SK-N-SH (cell line): ENCODE measurements around the gene TAMALIN. TPM values are rescaled to one million over a fixed set of nuclear protein-coding genes. Genes with fewer than 3 reads are reported as not detected.

Source experiments
- CTCF ChIA-PET: fragments of 300-600, 350-600 bp; formaldehyde crosslinking; extraction: SDS; loops from one replicate; lab custom pipeline; 2021; lab: Yijun Ruan, JAX
- POLR2A ChIA-PET: fragments of 350-600 bp; sonication (Branson Sonifier 250); formaldehyde crosslinking; extraction: SDS; loops from one replicate; lab custom pipeline; 2020; ENCODE audit warnings: antibody characterized with exemption, inconsistent platforms; lab: Yijun Ruan, JAX
- DNase-seq: peaks from one replicate; pipeline ENCODE4 v3.0.0; 2012
- H2AFZ ChIP-seq: fragments of 200-600 bp; sonication (generic); 2 replicates; pipeline ENCODE4 v1.8.1; 2016; ENCODE audit warnings: antibody characterized with exemption, mild to moderate bottlenecking, low read depth
- H3F3A ChIP-seq: fragments of 200-600 bp; sonication (generic); replicated peaks from 2 replicates; pipeline ENCODE3; 2016; ENCODE audit warnings: antibody characterized with exemption, mild to moderate bottlenecking; ENCODE audit not compliant: insufficient read depth
- H3K27ac ChIP-seq, 2 experiments: fragments of 200-500 bp in 1 of 2; fragments of 200-600 bp in 1 of 2; sonication (Bioruptor generic) in 1 of 2; sonication (generic), shearing (Covaris generic) in 1 of 2; 2 replicates each; pipeline versions ENCODE4 v1.5.1 to v1.6.1; 2014 to 2016; ENCODE audit warnings: low read depth in 2 of 2, inconsistent platforms in 1 of 2, low read length in 1 of 2, mild to moderate bottlenecking in 1 of 2, mixed read lengths in 1 of 2
- H3K27me3 ChIP-seq: fragments of 200-600 bp; sonication (generic), shearing (Covaris generic); 2 replicates; pipeline ENCODE4 v1.6.1; 2016; ENCODE audit warnings: mixed run types; ENCODE audit not compliant: insufficient read depth
- H3K36me3 ChIP-seq, 2 experiments: fragments of 200-500 bp in 1 of 2; fragments of 200-600 bp in 1 of 2; sonication (Bioruptor generic) in 1 of 2; sonication (generic) in 1 of 2; replicated peaks in 1 of 2; 2 replicates each; pipeline versions ENCODE3 to v1.5.1; 2014 to 2016; ENCODE audit warnings: low read length in 1 of 2, mild to moderate bottlenecking in 1 of 2; ENCODE audit not compliant: insufficient read depth in 2 of 2, control insufficient read depth in 1 of 2
- H3K4me1 ChIP-seq, 2 experiments: fragments of 200-500 bp in 1 of 2; fragments of 200-600 bp in 1 of 2; sonication (Bioruptor generic) in 1 of 2; sonication (generic), shearing (Covaris generic) in 1 of 2; 2 replicates each; pipeline versions ENCODE4 v1.5.1 to v1.6.1; 2014 to 2016; ENCODE audit warnings: low read depth in 1 of 2, low read length in 1 of 2, mixed run types in 1 of 2; ENCODE audit not compliant: insufficient read depth in 2 of 2, control insufficient read depth in 1 of 2
- H3K4me2 ChIP-seq: fragments of 200-600 bp; sonication (generic), shearing (Covaris generic); 2 replicates; pipeline ENCODE4 v1.6.1; 2017; ENCODE audit warnings: mixed run types
- H3K4me3 ChIP-seq, 2 experiments: fragments of 200-500 bp in 1 of 2; fragments of 200-600 bp in 1 of 2; sonication (Bioruptor generic) in 1 of 2; sonication (generic), shearing (Covaris generic) in 1 of 2; 2 replicates each; pipeline versions ENCODE4 v1.5.1 to v1.8.1; 2014 to 2016; ENCODE audit warnings: low read depth in 2 of 2, inconsistent platforms in 1 of 2, low read length in 1 of 2, mild to moderate bottlenecking in 1 of 2, mixed read lengths in 1 of 2, moderate library complexity in 1 of 2
- H3K79me2 ChIP-seq: fragments of 200-600 bp; sonication (generic); 2 replicates; pipeline ENCODE4 v1.8.1; 2017; ENCODE audit warnings: mild to moderate bottlenecking; ENCODE audit not compliant: insufficient read depth
- H3K9ac ChIP-seq: fragments of 200-600 bp; sonication (generic); 2 replicates; pipeline ENCODE4 v1.6.1; 2017; ENCODE audit warnings: mixed run types
- H3K9me2 ChIP-seq: fragments of 200-600 bp; sonication (generic); 2 replicates; pipeline ENCODE4 v1.6.1; 2017; ENCODE audit warnings: mixed run types
- H3K9me3 ChIP-seq: fragments of 200-600 bp; sonication (generic); 2 replicates; pipeline ENCODE4 v1.6.1; 2017; ENCODE audit warnings: mixed run types, mild to moderate bottlenecking, moderate library complexity
- H4K20me1 ChIP-seq: fragments of 200-600 bp; sonication (generic); 2 replicates; pipeline ENCODE4 v1.6.1; 2017; ENCODE audit warnings: mild to moderate bottlenecking, mixed run types; ENCODE audit not compliant: insufficient read depth
- CHD2 ChIP-seq: fragments of 150-350 bp; IDR thresholded peaks from 2 replicates; pipeline ENCODE4 v1.6.1; 2018; ENCODE audit warnings: low read length; ENCODE audit not compliant: partially characterized antibody
- CTCF ChIP-seq: fragments of 200-600 bp; sonication (generic); IDR thresholded peaks from 2 replicates; pipeline ENCODE4 v1.6.1; 2017; ENCODE audit warnings: antibody characterized with exemption, mild to moderate bottlenecking, moderate library complexity
- EZH2phosphoT487 ChIP-seq: fragments of 200-600 bp; sonication (generic); IDR thresholded peaks from 2 replicates; pipeline ENCODE4 v1.6.1; 2017; ENCODE audit warnings: low read depth, mixed run types, mild to moderate bottlenecking, antibody characterized with exemption, moderate library complexity, borderline replicate concordance
- FOXM1 ChIP-seq: IDR thresholded peaks from 2 replicates; pipeline ENCODE4 v1.4.0; 2012; ENCODE audit warnings: low read depth, mild to moderate bottlenecking
- GABPA ChIP-seq: IDR thresholded peaks from 2 replicates; pipeline ENCODE4 v1.4.0; 2012; ENCODE audit warnings: low read depth, mild to moderate bottlenecking
- MXI1 ChIP-seq: IDR thresholded peaks from 2 replicates; pipeline ENCODE4 v1.6.1; 2012; ENCODE audit warnings: mild to moderate bottlenecking, low read depth, low read length, improper control_type of control experiment
- NFIC ChIP-seq: IDR thresholded peaks from 2 replicates; pipeline ENCODE4 v1.4.0; 2012; ENCODE audit warnings: borderline replicate concordance
- NRF1 ChIP-seq: IDR thresholded peaks from 2 replicates; pipeline ENCODE4 v1.6.1; 2012; ENCODE audit warnings: low read depth, mild to moderate bottlenecking, low read length
- POLR2AphosphoS5 ChIP-seq: IDR thresholded peaks from 2 replicates; pipeline ENCODE4 v1.6.1; 2012; ENCODE audit warnings: low read depth, low read length
- TAF1 ChIP-seq: IDR thresholded peaks from 2 replicates; pipeline ENCODE4 v1.6.1; 2012; ENCODE audit warnings: low read depth, mild to moderate bottlenecking, low read length, moderate library complexity, borderline replicate concordance
- TCF12 ChIP-seq: IDR thresholded peaks from 2 replicates; pipeline ENCODE4 v1.4.0; 2012
- USF1 ChIP-seq: IDR thresholded peaks from 2 replicates; pipeline ENCODE4 v1.4.0; 2012; ENCODE audit warnings: low read depth, borderline replicate concordance
- YY1 ChIP-seq: IDR thresholded peaks from 2 replicates; pipeline ENCODE4 v1.4.0; 2012; ENCODE audit warnings: low read depth, mild to moderate bottlenecking
- WGBS: methylation state at CpG from one replicate; pipeline ENCODE4 v1.1.6; 2017; ENCODE audit warnings: low lambda C conversion rate; 5-methylcytosine and 5-hydroxymethylcytosine counted together
- polyA plus RNA-seq, 3 experiments: library from polyadenylated mRNA; depleted of rRNA; stranded (reverse); fragments of >200 nt; gene quantifications; 2 replicates each; pipeline ENCODE4 v1.2.3, GENCODE V29; 2012
- TF ChIP-seq, protein P1 (sequence below): IDR thresholded peaks from 2 replicates; pipeline ENCODE4; 2012

Gene TAMALIN
- polyA plus RNA-seq, 1 of the 3 experiments (the other 2 are of a cell fraction) = 2.4 TPM

DNA sequence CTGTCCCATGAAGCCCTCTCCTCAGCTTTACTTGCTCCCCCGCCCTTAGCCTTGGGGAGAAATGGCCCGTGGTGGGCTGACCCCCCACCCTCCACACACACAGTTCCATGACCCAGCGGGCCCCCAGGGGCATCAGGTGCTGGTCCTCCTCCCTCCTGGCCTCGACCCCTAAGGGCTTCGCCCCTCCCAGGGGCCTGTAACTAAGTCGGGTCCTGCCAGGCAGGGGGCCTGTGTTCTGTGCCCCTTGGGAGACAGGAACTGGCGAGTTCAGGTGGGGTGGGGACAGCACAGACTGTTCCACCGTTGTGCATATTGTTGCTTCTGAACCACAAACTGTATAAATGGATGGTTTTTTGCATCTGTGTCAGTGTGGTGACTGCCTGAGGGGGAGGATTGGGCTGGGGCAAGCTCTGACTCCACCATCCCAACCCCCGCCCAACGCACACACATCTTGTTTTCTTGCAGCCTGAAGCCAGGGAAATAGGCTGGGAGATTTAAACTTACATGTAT is 8.8 kb downstream of the TAMALIN start (continued):
- no peak for TF ChIP-seq GABPA
- TF ChIP-seq FOXM1 = no peak
- no peak for TF ChIP-seq TAF1
- TF ChIP-seq YY1 = no peak
- TF ChIP-seq, protein P1, sequence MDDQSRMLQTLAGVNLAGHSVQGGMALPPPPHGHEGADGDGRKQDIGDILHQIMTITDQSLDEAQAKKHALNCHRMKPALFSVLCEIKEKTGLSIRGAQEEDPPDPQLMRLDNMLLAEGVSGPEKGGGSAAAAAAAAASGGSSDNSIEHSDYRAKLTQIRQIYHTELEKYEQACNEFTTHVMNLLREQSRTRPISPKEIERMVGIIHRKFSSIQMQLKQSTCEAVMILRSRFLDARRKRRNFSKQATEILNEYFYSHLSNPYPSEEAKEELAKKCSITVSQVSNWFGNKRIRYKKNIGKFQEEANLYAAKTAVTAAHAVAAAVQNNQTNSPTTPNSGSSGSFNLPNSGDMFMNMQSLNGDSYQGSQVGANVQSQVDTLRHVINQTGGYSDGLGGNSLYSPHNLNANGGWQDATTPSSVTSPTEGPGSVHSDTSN = no peak
- TF ChIP-seq TCF12 = no peak
- no peak for TF ChIP-seq EZH2phosphoT487
- no peak for TF ChIP-seq MXI1
- TF ChIP-seq USF1 = no peak

DNA sequence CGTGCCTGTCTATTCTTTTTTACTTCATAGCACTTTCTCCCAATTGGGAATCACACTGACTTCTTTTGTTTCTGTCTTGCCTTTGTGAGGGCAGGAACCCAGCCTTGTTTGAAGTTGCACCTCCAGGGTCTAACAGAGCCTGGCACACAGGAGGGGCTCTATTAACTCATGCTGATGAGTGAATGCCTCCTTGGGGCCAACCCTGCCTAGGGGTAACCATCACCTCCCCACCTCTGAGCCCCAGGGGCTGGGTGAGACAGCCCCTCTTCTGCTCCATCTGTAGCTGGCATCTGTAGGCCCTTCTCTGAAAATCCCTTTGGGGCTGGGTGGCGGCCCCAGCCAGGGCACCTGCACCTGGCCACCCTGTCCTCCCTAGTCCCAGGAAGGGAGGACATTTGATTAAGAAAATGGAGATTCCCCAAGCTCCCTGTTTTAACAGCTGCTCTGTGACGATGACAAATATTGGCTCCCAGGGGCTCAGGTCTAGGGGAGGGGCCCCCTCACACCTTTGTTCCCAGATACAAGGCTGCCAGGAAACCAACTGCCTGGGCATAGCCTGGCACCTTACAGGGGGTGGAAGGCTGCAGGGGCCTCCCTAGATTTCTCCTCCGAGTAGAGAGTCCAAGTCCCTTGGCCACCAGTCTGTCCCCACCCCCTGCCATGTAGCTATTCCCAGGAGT is 11.8 kb downstream of the TAMALIN start:
- Histone ChIP-seq H3K4me1 (peaks cover 0 to 15% of the 10 kb centered on the region in 2 experiments; a peak in 1 of 4 replicates), H3K27me3 (no peaks in the 10 kb centered on the region), H3K27ac (no peak overlapping the region), H3K9me3 (no peaks in the 10 kb centered on the region), H3K36me3 (no peaks in the 10 kb centered on the region), H2AFZ (no peak overlapping the region), H3K4me3 (no peak overlapping the region), H3F3A (no peaks in the 10 kb centered on the region), H3K9ac (no peak overlapping the region), H3K4me2 (no peak overlapping the region), H3K9me2 (no peaks in the 10 kb centered on the region), H4K20me1 (no peaks in the 10 kb centered on the region), H3K79me2 (no peaks in the 10 kb centered on the region)
- DNase-seq = no peak
- ChIA-PET POLR2A (interaction anchor here (0.7 kb wide), 1 partner anchor 44 kb away, joined by 3 read pairs; no protein-coding TSS in a partner anchor), CTCF (interaction anchor here (8.5 to 30.2 kb wide), 6 partner anchors 10 to 132 kb away, joined by 102 to 949 read pairs (median 386); partner anchors contain the start of genes ANKRD33, ATG101, SMIM41 and TAMALIN)
- TF ChIP-seq NRF1 (no peak), NFIC (no peak), MXI1 (no peak), CHD2 (no peak), POLR2AphosphoS5 (no peak), CTCF (no peak)
- WGBS = 76% methylated on average over 4 of the region's 4 CpGs
